Activated T-helper 2 cell treated with anti-CD3 and anti-CD28 coated beads, Interferon-gamma antibody, Interleukin-2, Interleukin-4, amounts not matched to agents 10 μg/mL and 5 μg/mL and 100 μg/mL, durations not matched to agents 14 hours and 24 hours and 36 hours (primary cell): ENCODE results near the gene SPAG16. TPM values are rescaled to one million over a fixed set of nuclear protein-coding genes. Genes with fewer than 3 reads are reported as not detected.
"Not testable (repeated sequence)": the region's sequence is repeated elsewhere in the genome, so short reads cannot be mapped to it uniquely, and the experiment has no call there.

Experiments
- DNase-seq: peaks from one replicate; pipeline ENCODE4 v3.0.0; 2021; ENCODE audit warnings: low spot score
- H3K27ac Mint-ChIP-seq: one replicate; pipeline ENCODE4 v1.8.0; 2021; ENCODE audit warnings: mixed read lengths
- H3K27me3 Mint-ChIP-seq: one replicate; pipeline ENCODE4 v1.8.0; 2021; ENCODE audit warnings: low read depth, mixed read lengths
- H3K36me3 Mint-ChIP-seq: one replicate; pipeline ENCODE4 v1.8.0; 2021; ENCODE audit warnings: low read depth, mixed read lengths
- H3K4me1 Mint-ChIP-seq: one replicate; pipeline ENCODE4 v1.8.0; 2021; ENCODE audit warnings: low read depth, mixed read lengths
- H3K4me3 Mint-ChIP-seq: one replicate; pipeline ENCODE4 v1.8.0; 2021; ENCODE audit warnings: low read depth, mild to moderate bottlenecking, moderate library complexity, mixed read lengths
- H3K9me3 Mint-ChIP-seq: one replicate; pipeline ENCODE4 v1.8.0; 2021; ENCODE audit warnings: mixed read lengths
- intact Hi-C: fragments of 100-400 bp; cut with micrococcal nuclease; formaldehyde crosslinking; loops from one replicate; pipeline ENCODE4 v1.15.1; 2023
- total RNA-seq: library from RNA; stranded (reverse); gene quantifications from 2 replicates; pipeline ENCODE4 v1.2.3, GENCODE V29; 2022

SPAG16 gene
- total RNA-seq, 1 donor from 2014 or later: 7.5 TPM

- DNase-seq: no peak
- Mint-ChIP-seq H3K4me3 (no peak overlapping the region), H3K27me3 (no peaks in the 10 kb centered on the region), H3K36me3 (no peaks in the 10 kb centered on the region), H3K4me1 (no peaks in the 10 kb centered on the region), H3K27ac (no peak overlapping the region), H3K9me3 (no peaks in the 10 kb centered on the region)
- intact Hi-C loops: no loop called here
Measured at GRCh38 chr2:214034417-214034816, 750.2 kb downstream of the SPAG16 start.

GRCh38 chr2:214035091-214035852, 751.0 kb downstream of the SPAG16 start:
- Mint-ChIP-seq H3K4me3 (no peak overlapping the region), H3K4me1 (no peaks in the 10 kb centered on the region), H3K9me3 (no peaks in the 10 kb centered on the region), H3K36me3 (no peaks in the 10 kb centered on the region), H3K27me3 (no peaks in the 10 kb centered on the region), H3K27ac (no peak overlapping the region)
- no peak for DNase-seq
- intact Hi-C loops: no loop called here

- no peak overlapping the region for H3K27ac Mint-ChIP-seq
- no peak for DNase-seq
- intact Hi-C loops: no loop called here
- H3K9me3 Mint-ChIP-seq: peaks cover under 1% of the 10 kb centered on the region
- no peaks in the 10 kb centered on the region for H3K36me3 Mint-ChIP-seq
- no peaks in the 10 kb centered on the region for H3K4me1 Mint-ChIP-seq
- H3K4me3 Mint-ChIP-seq: no peak overlapping the region
- no peaks in the 10 kb centered on the region for H3K27me3 Mint-ChIP-seq
Measured at GRCh38 chr2:214035921-214036320, 751.7 kb downstream of the SPAG16 start.

- H3K4me1 Mint-ChIP-seq: no peaks in the 10 kb centered on the region
- intact Hi-C loops: no loop called here
- H3K4me3 Mint-ChIP-seq: no peak overlapping the region
- DNase-seq: no peak
- peaks cover 8% of the 10 kb centered on the region for H3K9me3 Mint-ChIP-seq
- no peak overlapping the region for H3K27ac Mint-ChIP-seq
- no peaks in the 10 kb centered on the region for H3K36me3 Mint-ChIP-seq
- H3K27me3 Mint-ChIP-seq: no peaks in the 10 kb centered on the region
Measured at GRCh38 chr2:214038186-214038585, 753.9 kb downstream of the SPAG16 start.

- H3K4me3 Mint-ChIP-seq: no peak overlapping the region
- peaks cover 8% of the 10 kb centered on the region for H3K9me3 Mint-ChIP-seq
- H3K4me1 Mint-ChIP-seq: no peaks in the 10 kb centered on the region
- H3K36me3 Mint-ChIP-seq: no peaks in the 10 kb centered on the region
- no peaks in the 10 kb centered on the region for H3K27me3 Mint-ChIP-seq
- intact Hi-C loops: no loop called here
- no peak overlapping the region for H3K27ac Mint-ChIP-seq
- no peak for DNase-seq
Measured at GRCh38 chr2:214050731-214051130, 766.5 kb downstream of the SPAG16 start.

- Mint-ChIP-seq H3K4me3 (no peak overlapping the region), H3K27me3 (no peaks in the 10 kb centered on the region), H3K9me3 (no peaks in the 10 kb centered on the region), H3K4me1 (no peaks in the 10 kb centered on the region), H3K27ac (no peak overlapping the region), H3K36me3 (no peaks in the 10 kb centered on the region)
- DNase-seq: no peak
- intact Hi-C loops: no loop called here
Measured at GRCh38 chr2:214051585-214051984, 767.3 kb downstream of the SPAG16 start.

GRCh38 chr2:214052235-214052634, 768.0 kb downstream of the SPAG16 start:
- no peak for DNase-seq
- H3K27ac Mint-ChIP-seq: no peak overlapping the region
- H3K4me3 Mint-ChIP-seq: no peak overlapping the region
- H3K27me3 Mint-ChIP-seq: no peaks in the 10 kb centered on the region
- no peaks in the 10 kb centered on the region for H3K9me3 Mint-ChIP-seq
- intact Hi-C loops: no loop called here
- no peaks in the 10 kb centered on the region for H3K36me3 Mint-ChIP-seq
- no peaks in the 10 kb centered on the region for H3K4me1 Mint-ChIP-seq

- no peaks in the 10 kb centered on the region for H3K36me3 Mint-ChIP-seq
- H3K27ac Mint-ChIP-seq: no peak overlapping the region
- intact Hi-C loops: no loop called here
- H3K9me3 Mint-ChIP-seq: no peaks in the 10 kb centered on the region
- DNase-seq: no peak
- H3K4me3 Mint-ChIP-seq: no peak overlapping the region
- H3K27me3 Mint-ChIP-seq: no peaks in the 10 kb centered on the region
- peaks cover 2% of the 10 kb centered on the region for H3K4me1 Mint-ChIP-seq
Measured at GRCh38 chr2:214057986-214058385, 773.7 kb downstream of the SPAG16 start.

- not testable (repeated sequence) for H3K27ac Mint-ChIP-seq
Measured at GRCh38 chr2:214062279-214062678, 778.0 kb downstream of the SPAG16 start.

GRCh38 chr2:214064471-214064870, 780.2 kb downstream of the SPAG16 start:
- Mint-ChIP-seq H3K36me3 (no peaks in the 10 kb centered on the region), H3K4me1 (peaks cover 8% of the 10 kb centered on the region), H3K4me3 (no peak overlapping the region), H3K27me3 (peaks cover 4% of the 10 kb centered on the region), H3K27ac (no peak overlapping the region), H3K9me3 (no peaks in the 10 kb centered on the region)
- no peak for DNase-seq
- intact Hi-C loops: no loop called here

More at GRCh38 chr2:214062279-214062678, 778.0 kb downstream of the SPAG16 start:
- H3K36me3 Mint-ChIP-seq, intact Hi-C loops, H3K4me3 Mint-ChIP-seq, DNase-seq, H3K27me3 Mint-ChIP-seq, H3K4me1 Mint-ChIP-seq, H3K9me3 Mint-ChIP-seq: not testable (repeated sequence)

- Mint-ChIP-seq H3K4me3 (no peak overlapping the region), H3K27me3 (peaks cover 8% of the 10 kb centered on the region), H3K27ac (no peak overlapping the region), H3K36me3 (no peaks in the 10 kb centered on the region), H3K4me1 (peaks cover 8% of the 10 kb centered on the region), H3K9me3 (no peaks in the 10 kb centered on the region)
- intact Hi-C loops: no loop called here
- DNase-seq: no peak
Measured at GRCh38 chr2:214066862-214067261, 782.6 kb downstream of the SPAG16 start.

GRCh38 chr2:214069254-214069653, 785.0 kb downstream of the SPAG16 start:
- intact Hi-C loops: no loop called here
- Mint-ChIP-seq H3K36me3 (no peaks in the 10 kb centered on the region), H3K4me1 (peaks cover 6% of the 10 kb centered on the region), H3K27ac (no peak overlapping the region), H3K9me3 (no peaks in the 10 kb centered on the region), H3K4me3 (no peak overlapping the region), H3K27me3 (peaks cover 8% of the 10 kb centered on the region)
- peak; percentile 16 for DNase-seq

GRCh38 chr2:214075456-214075855, 791.2 kb downstream of the SPAG16 start:
- Mint-ChIP-seq H3K9me3 (no peaks in the 10 kb centered on the region), H3K4me1 (no peaks in the 10 kb centered on the region), H3K27me3 (peaks cover 4% of the 10 kb centered on the region), H3K36me3 (no peaks in the 10 kb centered on the region), H3K27ac (no peak overlapping the region), H3K4me3 (no peak overlapping the region)
- intact Hi-C loops: no loop called here
- DNase-seq: no peak

GRCh38 chr2:214076527-214076926, 792.3 kb downstream of the SPAG16 start:
- H3K36me3 Mint-ChIP-seq: no peaks in the 10 kb centered on the region
- intact Hi-C loops: no loop called here
- no peak overlapping the region for H3K27ac Mint-ChIP-seq
- H3K9me3 Mint-ChIP-seq: no peaks in the 10 kb centered on the region
- DNase-seq: no peak
- H3K4me3 Mint-ChIP-seq: no peak overlapping the region
- H3K27me3 Mint-ChIP-seq: no peaks in the 10 kb centered on the region
- H3K4me1 Mint-ChIP-seq: no peaks in the 10 kb centered on the region
